NCI-H526 treated with DMSO at 0.1 percent for 48 hours (cell line): ENCODE results near the gene OLFM2.

ENCODE experiments used
- DNase-seq: peaks from one replicate; lab custom pipeline; 2025; lab: John Stamatoyannopoulos, UW

OLFM2 gene

DNA sequence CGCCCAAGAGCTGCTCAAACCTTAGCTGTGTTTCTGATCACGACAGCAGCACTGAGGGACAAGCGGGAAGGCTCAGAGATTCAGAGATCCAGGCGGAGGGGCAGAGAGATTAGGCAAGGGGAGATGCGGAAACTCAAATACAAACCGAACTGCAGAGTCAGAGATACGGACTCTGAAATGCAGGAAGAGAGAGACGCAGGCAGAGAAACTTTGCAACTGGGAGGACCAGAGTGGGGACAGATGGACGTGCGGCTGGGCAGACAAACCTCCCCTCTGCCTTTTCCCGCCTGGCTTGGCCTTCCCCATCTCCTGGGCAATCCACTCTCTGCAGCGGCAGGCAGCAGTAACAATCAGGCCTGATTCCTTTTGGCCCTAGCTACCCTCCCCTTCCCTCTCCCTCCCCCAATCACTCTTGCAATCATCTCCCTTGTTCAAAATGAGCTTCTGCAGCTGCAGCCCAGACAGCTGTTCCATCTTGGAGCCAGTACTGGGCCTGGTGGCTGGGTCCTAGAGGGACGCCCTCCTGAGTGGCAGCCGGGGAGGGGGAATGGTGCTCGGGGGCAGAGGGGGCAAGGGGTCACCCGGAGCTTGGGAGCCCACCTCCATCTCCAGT lies 29.7 kb downstream of the OLFM2 start:
- no peak for DNase-seq

DNA sequence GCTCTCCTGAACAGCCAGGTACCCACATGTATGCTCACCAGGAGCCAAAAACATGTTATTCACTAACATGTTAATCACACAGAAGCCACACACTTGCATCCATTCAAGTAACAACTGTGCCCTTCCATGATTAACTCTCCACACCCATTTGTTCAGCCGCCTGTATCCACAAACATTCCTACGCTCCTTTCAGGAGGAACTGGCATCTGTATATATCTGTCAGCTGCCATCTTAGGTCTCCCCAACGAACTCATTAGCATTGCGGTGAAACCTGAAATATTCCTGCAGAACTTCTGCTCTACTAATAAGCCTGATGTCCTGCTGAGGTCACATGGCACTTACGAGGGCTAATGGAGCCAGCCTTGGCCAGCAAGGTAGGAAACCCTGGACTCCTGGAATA lies 33.0 kb downstream of the OLFM2 start:
- DNase-seq = no peak

DNA sequence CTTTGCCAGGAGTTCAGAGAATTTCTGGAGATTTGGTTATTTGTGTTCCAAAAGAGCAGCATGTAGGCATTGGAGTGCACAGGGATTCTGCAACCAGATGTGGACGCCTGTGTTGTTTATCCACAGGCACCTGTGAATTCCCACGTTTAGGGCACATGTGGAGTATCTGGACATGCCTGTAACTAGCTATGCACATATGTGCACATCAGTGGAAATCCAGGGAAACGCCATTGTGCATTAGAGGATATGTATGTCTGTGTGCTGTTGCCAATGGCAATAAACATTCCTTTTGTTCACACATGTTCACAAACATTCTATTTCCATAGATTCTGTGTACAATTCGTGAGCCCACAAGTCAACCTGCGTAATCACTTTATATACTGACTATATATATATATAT lies 34.7 kb downstream of the OLFM2 start:
- no peak for DNase-seq

DNA sequence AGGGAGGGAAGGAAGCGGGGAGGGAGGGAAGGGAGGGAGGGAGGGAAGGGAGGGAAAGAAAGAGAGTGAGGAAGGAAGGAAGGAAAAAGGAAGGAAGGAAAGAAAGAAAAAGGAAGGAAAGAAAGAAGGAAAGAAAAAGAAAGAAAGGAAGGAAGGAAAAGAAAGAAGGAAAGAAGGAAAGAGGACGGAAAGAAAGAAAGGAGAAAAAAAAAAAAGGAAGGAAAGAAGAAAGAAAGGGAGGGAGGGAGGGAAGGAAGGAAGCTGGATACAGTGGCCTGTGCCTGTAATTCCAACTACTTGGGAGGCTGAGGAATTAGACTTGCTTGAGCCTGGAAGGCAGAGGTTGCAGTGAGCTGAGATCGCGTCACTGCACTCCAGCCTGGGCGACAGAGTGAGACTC lies 35.3 kb downstream of the OLFM2 start:
- no peak for DNase-seq

DNA sequence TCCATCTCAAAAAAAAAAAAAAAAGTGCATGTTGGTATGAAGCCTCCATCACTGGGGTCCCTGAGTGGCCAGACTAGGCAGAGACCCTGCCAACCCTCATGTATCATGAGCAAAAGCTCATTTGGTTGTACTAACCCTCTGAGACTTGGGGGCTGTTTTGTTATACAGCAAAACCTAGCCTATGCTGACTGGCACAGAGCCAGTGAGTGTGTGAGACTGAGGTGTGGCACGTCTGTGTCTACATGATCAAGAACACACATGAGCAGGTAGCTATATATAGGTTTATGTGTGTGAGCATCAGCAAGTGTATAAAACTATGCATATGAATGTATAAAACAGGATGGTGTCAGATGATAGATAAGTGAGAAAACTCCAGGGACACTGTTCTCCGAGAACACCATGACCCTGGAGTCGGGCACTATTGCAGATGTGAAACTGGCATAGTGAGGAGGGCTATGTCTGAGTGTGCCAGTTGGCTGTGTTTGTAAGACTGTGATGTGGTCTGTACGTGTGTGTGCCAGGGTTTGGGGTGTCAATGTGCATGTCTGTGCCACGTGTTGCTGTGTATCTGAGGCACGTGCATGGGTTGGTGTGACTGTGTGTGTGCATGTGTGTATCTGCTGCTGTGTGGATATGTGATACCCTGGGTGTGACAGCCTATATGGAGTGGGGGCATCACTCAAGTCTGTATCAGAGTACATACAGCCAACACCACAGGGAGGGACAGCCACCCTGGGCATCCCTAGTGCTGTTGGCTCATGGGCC lies 44.5 kb downstream of the OLFM2 start:
- no peak for DNase-seq

DNA sequence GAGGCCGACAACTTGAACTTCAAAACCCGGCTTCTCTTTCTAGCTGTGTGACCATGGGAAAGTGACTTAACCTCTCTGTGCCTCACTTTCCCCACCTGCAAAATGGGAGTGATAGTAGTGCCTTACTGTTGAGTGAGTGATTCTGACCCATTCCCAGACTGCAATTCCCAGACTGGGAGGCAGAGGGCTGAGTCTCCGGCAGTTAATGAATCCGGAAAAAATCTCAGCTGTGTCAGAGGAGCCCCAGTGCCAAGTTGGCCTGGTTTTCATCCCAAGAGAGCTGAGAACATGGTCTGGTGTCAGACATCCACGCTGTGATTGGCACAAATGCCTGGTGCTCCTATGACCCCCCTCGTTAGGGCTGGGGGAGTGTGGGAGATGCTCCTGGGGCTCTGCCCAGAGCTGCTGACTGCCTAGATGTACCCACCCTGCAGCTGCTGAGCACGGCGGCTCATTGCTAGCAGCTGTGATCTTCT lies 51.2 kb downstream of the OLFM2 start:
- DNase-seq = no peak

DNA sequence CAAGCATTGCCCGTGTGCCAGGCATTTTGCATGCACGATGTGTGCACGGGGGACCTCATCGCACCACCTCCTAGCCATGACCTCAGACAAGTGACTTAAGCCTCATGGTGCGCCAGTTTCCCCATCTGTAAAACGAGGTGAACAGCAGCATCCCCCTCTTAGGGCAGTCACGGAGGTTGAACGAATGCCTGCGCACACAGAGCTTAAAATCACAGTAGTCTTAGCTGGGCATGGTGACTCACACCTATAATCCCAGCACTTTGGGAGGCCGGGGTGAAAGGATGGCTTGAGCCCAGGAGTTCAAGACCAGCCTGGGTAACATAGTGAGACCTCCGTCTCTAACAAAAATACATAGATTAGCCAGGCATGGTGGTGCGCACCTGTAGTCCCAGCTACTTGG lies 52.6 kb downstream of the OLFM2 start:
- no peak for DNase-seq

DNA sequence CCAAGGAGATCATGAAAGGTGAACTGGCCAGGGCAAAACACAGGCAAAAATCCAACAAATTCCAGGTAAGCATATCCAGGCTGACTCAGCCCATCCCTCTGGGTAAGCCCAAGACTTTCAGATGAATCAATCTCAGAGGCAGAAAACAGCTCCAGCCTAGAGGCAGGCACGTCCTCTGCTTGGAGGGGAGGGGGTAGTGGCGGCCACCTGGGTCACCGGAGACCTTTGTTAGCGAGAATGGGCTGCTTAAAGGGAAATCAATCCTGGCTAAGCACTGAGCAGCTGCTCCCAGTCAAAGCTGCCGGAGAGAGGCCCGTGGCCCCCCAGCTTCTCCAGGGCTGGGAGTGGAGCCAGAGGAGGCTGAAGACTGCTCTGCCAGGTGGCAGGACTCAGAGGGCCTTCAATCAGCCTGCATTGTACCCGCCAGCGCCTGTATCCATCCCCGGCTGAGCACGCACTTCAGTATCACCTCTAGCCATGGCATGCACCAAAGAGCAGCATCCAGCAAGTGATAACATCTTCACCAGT lies 53.0 kb downstream of the OLFM2 start:
- no peak for DNase-seq

DNA sequence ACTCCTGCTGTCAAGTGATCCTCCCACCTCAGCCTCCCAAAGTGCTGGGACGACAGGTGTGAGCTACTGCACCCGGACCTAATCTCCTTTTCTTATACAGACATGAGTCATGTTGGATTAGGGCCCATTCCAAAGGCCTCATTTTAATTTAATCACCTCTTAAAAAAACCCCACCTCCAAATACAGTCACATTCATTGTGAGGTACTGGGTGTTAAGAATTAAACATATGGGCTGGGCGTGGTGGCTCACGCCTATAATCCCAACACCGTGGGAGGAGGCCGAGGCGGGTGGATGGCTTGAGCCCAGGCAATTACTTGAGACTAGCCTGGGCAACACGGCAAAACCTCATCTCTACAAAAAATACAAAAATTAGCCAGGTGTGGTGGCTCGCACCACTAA lies 54.6 kb downstream of the OLFM2 start:
- DNase-seq = no peak

DNA sequence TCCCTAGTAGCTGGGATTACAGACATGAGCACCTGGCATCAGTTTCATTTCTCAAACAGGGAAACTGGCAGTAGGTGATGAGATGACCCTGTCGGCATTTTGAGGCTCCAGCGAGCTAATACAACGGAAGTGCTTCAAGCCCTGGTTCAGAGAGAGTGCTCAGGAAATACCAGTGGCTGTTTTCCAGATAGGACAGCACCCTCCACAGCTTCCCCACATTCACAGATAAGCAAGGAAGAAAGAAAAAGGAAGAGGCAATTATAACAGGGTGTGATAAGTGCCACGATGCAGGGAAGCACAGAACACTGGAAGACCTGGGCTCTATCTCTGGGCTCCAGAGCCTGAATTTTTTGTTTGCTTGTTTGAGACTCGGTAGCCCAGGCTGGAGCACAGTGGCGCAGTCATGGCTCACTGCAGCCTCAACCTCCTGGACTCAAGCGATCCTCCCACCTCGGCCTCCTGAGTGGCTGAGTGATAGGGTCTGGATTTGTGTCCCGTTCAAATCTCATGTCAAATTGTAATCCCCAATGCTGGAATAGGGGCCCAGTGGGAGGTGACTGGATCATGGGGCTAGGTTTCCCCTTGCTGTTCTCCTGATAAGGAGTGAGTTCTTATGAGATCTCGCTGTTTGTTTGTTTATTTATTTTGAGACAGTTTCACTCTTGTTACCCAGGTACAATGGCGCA lies 57.7 kb downstream of the OLFM2 start:
- DNase-seq = no peak

DNA sequence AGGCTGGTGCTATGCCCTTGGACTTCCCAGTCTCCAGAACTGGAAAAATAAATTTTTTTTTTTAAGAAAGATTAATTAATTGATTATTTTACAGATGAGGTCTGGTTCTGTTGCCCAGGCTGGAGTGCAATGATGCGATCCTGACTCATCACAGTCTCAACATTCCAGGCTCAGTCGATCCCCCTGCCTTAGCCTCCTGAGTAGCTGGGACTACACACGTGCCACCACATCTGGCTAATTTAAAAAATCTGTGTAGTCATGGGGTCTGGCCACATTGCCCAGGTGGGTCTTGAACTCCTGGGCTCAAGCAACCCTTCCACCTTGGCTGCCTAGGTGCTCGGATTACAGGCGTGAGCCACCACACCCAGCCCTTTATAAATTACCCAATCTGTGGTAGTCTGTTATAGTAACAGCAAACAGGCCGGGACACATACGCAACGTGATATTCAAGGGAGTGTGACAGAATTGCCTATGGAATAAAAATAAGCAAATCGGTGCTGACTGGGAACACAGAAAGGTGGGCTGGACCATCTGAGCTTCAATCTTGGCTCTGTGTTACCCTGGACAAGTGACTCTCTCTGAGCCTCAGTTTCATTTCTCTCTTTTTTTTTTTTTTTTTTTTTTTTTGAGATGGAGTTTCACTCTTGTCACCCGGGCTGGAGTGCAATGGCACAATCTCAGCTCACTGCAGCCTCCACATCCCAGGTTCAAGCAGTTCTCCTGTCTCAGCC lies 58.4 kb downstream of the OLFM2 start:
- DNase-seq = no peak

DNA sequence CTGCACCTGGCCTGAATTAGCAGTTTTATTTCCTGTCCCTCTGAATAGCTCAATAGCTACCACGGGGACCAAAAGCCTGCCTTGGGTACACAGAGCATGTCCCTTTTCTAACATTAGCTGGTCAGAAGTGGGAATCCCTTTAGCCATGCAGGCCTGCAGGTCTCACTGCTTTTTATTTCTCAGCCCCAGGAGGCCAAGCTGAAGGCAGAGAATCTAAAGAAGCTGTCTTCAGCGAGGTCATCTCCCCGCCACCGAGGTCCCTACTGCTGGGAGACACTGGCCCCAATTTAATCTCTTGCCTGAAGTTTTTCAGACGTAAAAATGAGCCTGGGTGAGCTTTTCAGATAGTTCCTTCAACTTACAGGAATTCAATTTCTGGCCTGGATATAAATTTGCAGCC lies 60.5 kb downstream of the OLFM2 start:
- no peak for DNase-seq

DNA sequence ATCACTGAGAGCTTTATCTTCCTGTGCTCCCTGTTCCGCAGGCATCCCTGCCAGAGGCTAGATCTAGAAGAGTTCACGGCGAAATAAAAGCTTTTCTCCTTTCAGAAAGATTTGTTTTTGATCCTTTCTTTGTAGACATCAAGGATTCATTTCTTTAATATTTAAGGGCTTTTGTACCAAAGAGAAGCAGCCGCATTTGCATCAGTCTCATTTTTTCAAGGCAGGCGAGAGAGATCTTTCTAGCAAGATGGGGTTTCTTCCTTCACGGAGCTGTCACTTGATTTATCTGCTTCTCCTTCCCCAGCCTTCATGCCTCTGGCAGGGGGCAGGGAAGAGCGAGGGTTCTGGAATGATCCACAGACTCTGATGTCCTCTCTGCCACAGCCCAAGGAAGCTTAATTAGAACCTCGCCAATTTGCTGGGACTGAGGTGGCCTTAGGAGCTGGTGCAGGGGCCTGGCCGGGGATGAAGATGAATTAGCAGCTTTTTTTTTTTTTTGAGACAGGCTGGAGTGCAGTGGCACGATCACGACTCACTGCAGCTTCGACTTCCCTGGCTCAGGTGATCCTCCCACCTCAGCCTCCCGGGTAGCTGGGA lies 61.2 kb downstream of the OLFM2 start:
- no peak for DNase-seq

DNA sequence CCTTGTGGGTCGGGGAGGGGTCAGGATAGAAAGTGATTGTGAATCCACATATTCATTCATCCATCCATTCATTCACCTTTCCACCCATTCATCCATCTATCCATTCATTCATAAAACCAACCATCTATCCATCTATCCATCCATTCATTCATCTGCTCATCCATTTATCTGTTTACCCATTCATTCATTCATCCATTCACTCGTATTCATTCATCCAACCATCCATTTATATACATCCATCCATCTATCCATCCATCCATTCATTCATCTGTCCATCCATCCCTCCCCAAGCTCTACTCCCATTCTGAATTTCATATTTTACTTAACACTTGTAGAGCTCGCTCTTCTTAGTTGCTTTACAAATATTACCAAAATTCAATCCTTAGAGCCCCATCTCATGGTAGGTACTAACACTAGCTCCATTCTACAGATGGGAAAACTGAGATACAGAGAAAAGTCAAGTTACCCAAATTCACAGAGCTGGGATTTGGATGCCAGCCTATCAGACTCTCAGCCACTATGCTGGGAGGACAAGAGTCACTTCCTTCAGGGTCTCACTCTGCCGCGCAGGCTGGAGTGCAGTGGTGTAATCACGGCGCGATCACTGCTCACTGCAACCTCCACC lies 63.6 kb downstream of the OLFM2 start:
- no peak for DNase-seq

DNA sequence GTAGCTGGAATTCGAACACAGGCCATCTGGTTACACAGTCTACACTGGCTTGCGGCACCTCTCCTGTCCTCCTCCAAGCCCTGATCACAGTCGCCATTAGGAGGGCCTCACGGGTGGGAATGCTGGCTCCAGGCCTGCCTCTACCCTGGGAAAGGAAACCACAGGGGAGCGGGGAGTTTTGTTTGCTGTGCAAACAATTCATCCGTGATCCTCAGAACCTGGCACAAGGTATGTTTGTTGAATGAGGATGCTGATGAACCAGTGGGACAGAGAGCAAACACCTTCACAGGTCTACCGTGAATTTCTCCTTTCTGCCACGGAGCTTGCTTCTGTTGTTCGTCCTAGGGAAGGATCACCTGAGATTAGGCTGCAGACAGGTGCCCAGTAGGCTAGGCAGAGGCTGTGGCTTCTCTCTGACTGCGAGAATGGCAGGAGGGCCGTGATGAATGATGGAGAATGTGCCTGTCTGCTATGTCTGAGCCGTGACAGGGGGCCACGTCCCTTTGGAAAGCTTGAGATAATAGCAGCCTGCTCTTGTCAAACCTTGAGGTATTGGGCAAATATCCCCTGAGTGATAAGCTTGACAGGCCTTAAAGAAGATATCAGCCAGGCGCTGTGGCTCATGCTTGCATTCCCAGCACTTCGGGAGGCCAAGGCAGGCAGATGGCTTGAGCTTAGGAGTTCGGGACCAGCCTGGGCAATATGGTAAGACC lies 64.5 kb downstream of the OLFM2 start:
- no peak for DNase-seq

DNA sequence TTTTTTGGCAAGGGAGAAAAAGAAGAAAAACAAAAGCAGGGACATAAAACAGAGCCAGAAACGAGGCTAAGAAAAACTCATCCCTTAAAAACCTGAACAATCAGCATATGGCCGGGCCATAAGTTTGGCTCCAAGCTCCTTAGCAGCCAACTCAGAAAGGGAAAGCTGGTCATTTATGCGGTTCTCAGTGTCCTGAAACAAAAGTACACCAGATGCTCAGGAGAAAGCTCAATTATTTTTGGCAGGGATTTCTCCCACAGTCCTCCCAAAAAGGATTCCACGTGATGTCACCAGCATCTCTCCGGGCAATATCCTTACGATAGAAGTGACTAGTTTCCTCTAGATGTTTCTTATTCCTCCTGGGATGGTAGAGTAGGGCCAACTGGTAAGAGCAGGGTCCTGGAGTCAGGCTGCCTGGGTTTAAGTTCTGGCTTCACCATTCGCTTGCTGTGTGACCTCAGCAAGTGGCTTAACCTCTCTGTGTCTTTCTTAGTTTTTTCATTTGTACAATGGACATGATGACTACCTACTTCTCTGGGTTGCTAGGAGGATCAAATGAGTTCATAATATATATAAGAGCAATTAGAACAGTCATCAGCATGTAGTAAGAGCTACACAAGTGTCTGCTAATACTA lies 67.2 kb downstream of the OLFM2 start:
- DNase-seq = no peak

DNA sequence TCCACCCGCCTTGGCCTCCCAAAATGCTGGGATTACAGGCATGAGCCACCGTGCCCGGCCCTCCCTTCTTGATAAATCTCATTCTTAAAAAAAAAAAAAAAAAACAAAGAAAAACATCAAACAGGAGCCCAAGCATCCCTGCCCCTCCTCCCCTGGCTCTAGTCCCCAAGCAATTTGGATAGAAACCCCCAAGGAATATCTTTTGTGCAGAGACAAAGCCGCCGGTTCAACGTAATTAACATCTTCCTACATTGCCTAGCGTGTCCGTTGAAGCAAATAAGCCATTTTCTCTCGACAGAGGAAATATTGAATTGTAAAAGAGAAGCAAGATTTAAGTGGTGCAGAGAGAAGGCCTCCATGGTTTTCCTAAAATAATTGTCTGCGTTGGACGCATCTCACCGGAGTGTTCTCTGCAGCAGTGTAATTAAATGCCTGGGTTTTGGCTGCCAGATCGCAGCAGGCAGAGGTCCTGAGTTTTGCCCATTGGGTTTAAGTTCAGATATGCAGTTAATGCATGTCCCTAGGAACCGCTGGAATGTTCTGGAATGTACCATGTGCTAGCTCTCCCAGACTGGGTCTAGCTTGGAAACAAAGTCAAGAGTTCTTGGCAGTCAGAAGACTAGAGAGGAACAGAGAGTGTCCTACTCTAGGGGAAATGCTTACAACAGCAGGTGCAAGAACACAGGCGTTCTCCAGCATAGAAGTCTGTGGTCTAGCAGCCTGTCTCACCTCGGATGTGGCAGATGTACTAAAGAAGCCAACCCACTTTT lies 70.4 kb downstream of the OLFM2 start:
- DNase-seq = no peak

DNA sequence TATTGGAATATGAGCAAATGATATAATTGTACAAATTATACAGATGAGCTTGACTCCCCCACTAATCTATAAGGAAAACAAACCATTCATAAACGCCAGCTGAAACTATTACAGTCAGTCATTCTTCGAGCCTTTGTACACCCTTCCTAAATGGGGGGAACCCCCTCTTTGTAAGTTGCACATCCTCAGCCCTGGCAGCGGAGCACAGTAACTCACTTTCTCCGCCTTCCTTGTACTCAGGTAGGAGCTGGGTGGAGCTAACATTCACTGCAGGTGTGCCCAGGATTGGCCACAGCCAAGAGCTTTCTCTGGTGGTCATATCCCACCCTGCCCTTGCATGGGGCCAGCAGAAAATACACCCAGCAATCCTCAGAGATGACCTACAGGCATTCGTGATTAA lies 72.6 kb downstream of the OLFM2 start:
- no peak for DNase-seq

DNA sequence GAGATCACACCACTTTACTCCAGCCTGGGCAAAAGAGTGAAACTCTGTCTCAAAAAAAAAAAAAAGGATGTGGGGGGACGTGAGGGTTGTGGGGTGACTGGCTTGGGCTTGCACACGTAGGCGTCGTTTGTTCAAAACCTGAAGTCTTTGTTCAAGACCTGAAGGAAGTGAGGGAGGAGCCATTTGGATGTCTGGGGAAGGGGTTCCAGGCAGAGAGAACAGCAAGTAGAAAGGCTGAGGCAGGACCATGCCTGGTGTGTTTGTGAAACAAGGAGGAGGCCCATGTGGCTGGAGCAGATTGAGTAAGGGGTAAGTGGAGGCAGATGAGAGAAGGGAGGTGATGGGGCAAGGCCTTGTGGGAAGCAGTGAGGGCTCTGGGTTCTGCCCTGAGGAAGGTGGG lies 73.4 kb downstream of the OLFM2 start:
- DNase-seq = no peak

DNA sequence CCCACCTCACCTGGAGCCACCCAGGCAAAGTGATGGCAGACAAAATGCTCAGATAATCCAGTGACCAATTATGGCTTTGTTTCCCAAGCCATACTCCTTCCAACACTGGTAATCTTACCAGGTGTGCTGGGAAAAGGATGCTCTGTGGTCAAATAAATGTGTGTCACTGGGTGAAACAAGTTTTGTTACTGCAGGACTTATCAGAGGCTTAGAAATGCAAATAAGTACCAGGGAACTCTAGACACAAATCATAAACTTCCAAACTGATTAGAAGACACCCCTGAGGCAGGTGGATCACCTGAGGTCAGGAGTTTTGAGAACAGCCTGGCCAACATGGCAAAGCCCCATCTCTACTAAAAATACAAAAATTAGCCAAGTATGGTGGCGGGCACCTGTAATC lies 74.8 kb downstream of the OLFM2 start:
- no peak for DNase-seq
